Liver (tissue), 9 donors: ENCODE measurements around the gene SPTBN1. TPM values are rescaled to one million over a fixed set of nuclear protein-coding genes. Genes with fewer than 3 reads are reported as not detected.

Experiments used
- DNase-seq: peaks from one replicate; pipeline ENCODE4 v3.0.0-alpha.2; 2017; ENCODE audit warnings: low spot score
- H3K27ac ChIP-seq, 2 donors: one replicate each; pipeline ENCODE4 v1.7.0; 2013; ENCODE audit warnings: inconsistent platforms in 2 of 2, low read length in 2 of 2, control low read depth in 1 of 2, low read depth in 1 of 2, mild to moderate bottlenecking in 1 of 2
- H3K27me3 ChIP-seq, 4 donors: one replicate each; pipeline versions ENCODE4 v1.6.1 to v1.7.0; 2013; ENCODE audit warnings: low read length in 3 of 4, inconsistent platforms in 1 of 4, mild to moderate bottlenecking in 1 of 4, moderate library complexity in 1 of 4; ENCODE audit not compliant: control insufficient read depth in 4 of 4, insufficient read depth in 4 of 4
- H3K36me3 ChIP-seq, 4 donors: one replicate each; pipeline versions ENCODE4 v1.6.1 to v1.7.0; 2013; ENCODE audit warnings: low read length in 3 of 4, mild to moderate bottlenecking in 3 of 4, low read depth in 1 of 4, moderate library complexity in 1 of 4; ENCODE audit not compliant: control insufficient read depth in 4 of 4, insufficient read depth in 3 of 4
- H3K4me1 ChIP-seq, 4 donors: one replicate each; pipeline versions ENCODE4 v1.6.1 to v1.7.0; 2013; ENCODE audit warnings: low read length in 3 of 4, mild to moderate bottlenecking in 3 of 4, moderate library complexity in 1 of 4; ENCODE audit not compliant: control insufficient read depth in 4 of 4, insufficient read depth in 4 of 4
- H3K4me3 ChIP-seq, 3 donors: one replicate each; pipeline versions ENCODE4 v1.6.1 to v1.7.0; 2013; ENCODE audit warnings: low read length in 3 of 3, control low read depth in 1 of 3, low read depth in 1 of 3, mild to moderate bottlenecking in 1 of 3
- H3K9ac ChIP-seq, 2 donors: one replicate each; pipeline ENCODE4 v1.7.0; 2013; ENCODE audit warnings: low read length in 2 of 2, mild to moderate bottlenecking in 2 of 2, moderate library complexity in 2 of 2, control low read depth in 1 of 2, low read depth in 1 of 2
- H3K9me3 ChIP-seq, 4 donors: one replicate each; pipeline versions ENCODE4 v1.6.1 to v1.7.0; 2013; ENCODE audit warnings: low read length in 3 of 4; ENCODE audit not compliant: control insufficient read depth in 4 of 4
- CTCF ChIP-seq: fragments of 150-350 bp; IDR thresholded peaks from 2 replicates; pipeline ENCODE4 v1.5.1; 2017; ENCODE audit warnings: improper control_type of control experiment, low read depth, low read length; ENCODE audit not compliant: missing input control
- EGR1 ChIP-seq, 2 donors: IDR thresholded peaks; 2 replicates each; pipeline ENCODE4 v1.6.1; 2016 to 2018; ENCODE audit warnings: antibody characterized with exemption in 2 of 2, low read depth in 2 of 2
- FOXA1 ChIP-seq: IDR thresholded peaks from 2 replicates; pipeline ENCODE4 v1.6.1; 2016; ENCODE audit warnings: antibody characterized with exemption
- FOXA2 ChIP-seq: IDR thresholded peaks from 2 replicates; pipeline ENCODE4 v1.6.1; 2016; ENCODE audit warnings: antibody characterized with exemption
- GABPA ChIP-seq, 2 donors: IDR thresholded peaks in 1 of 2; conservative IDR thresholded peaks in 1 of 2; 2 replicates each; pipeline ENCODE4 v1.6.1; 2016; ENCODE audit warnings: antibody characterized with exemption in 2 of 2, mild to moderate bottlenecking in 1 of 2, moderate library complexity in 1 of 2
- HNF4A ChIP-seq, 2 donors: conservative IDR thresholded peaks; 2 replicates each; pipeline ENCODE4 v1.6.1; 2016; ENCODE audit warnings: antibody characterized with exemption in 2 of 2, mild to moderate bottlenecking in 2 of 2
- HNF4G ChIP-seq: IDR thresholded peaks from 2 replicates; pipeline ENCODE4 v1.6.1; 2016; ENCODE audit warnings: antibody characterized with exemption
- MAX ChIP-seq: IDR thresholded peaks from 2 replicates; pipeline ENCODE4 v1.6.1; 2016; ENCODE audit warnings: antibody characterized with exemption
- NR2F2 ChIP-seq: IDR thresholded peaks from 2 replicates; pipeline ENCODE4 v1.6.1; 2016; ENCODE audit warnings: antibody characterized with exemption
- REST ChIP-seq: IDR thresholded peaks from 2 replicates; pipeline ENCODE4 v1.6.1; 2016; ENCODE audit warnings: antibody characterized with exemption, mild to moderate bottlenecking
- RXRA ChIP-seq, 2 donors: IDR thresholded peaks; 2 replicates each; pipeline ENCODE4 v1.6.1; 2017 to 2018; ENCODE audit warnings: antibody characterized with exemption in 2 of 2, mild to moderate bottlenecking in 1 of 2
- SP1 ChIP-seq: IDR thresholded peaks from 2 replicates; pipeline ENCODE4 v1.6.1; 2018; ENCODE audit warnings: antibody characterized with exemption, mild to moderate bottlenecking
- TAF1 ChIP-seq: conservative IDR thresholded peaks from 2 replicates; pipeline ENCODE4 v1.6.1; 2016; ENCODE audit warnings: antibody characterized with exemption, mild to moderate bottlenecking
- YY1 ChIP-seq: IDR thresholded peaks from 2 replicates; pipeline ENCODE4 v1.6.1; 2016; ENCODE audit warnings: antibody characterized with exemption, mild to moderate bottlenecking
- ZBTB33 ChIP-seq: IDR thresholded peaks from 2 replicates; pipeline ENCODE4 v1.6.1; 2016; ENCODE audit warnings: antibody characterized with exemption
- WGBS: extraction: QIAGEN DNeasy Blood & Tissue Kit; methylation state at CpG from one replicate; pipeline ENCODE4 v1.1.7; 2013; 5-methylcytosine and 5-hydroxymethylcytosine counted together
- polyA plus RNA-seq, 2 donors: library from polyadenylated mRNA; stranded (reverse) in 1 of 2; unstranded in 1 of 2; fragments of 200-250 nt in 1 of 2; fragments of >200 nt in 1 of 2; fragmentation: Nextera tagmentation in 1 of 2; extraction: Ambion mirVana in 1 of 2; gene quantifications; one replicate each; pipeline versions ENCODE4 v1.2.1 to v1.2.3, GENCODE V29; 2013 to 2015
- total RNA-seq, 2 donors: library from RNA; depleted of rRNA; stranded (reverse); fragments of >200 nt; gene quantifications; one replicate each; pipeline ENCODE4 v1.2.3, GENCODE V29; 2014
- donor health status: healthy.
- donor health status: healthy.
- donor health status: healthy.
- donor health status: healthy.
- donor health status: healthy.

Gene SPTBN1
- total and polyA plus RNA-seq, 4 donors = 44.8 to 191 (median 75.9) TPM

- no peak overlapping the region for H3K27ac ChIP-seq
- H3K4me3 ChIP-seq = no peak overlapping the region
- TF ChIP-seq SP1 = no peak
- TF ChIP-seq CTCF = no peak
- no peak for TF ChIP-seq FOXA1
- H3K9ac ChIP-seq = no peak overlapping the region
- H3K4me1 ChIP-seq = peaks cover 0 to 12% (median 6%) of the 10 kb centered on the region in 4 donors
- no peaks in the 10 kb centered on the region for H3K9me3 ChIP-seq
- 95% methylated on average over 6 of the region's 6 CpGs for WGBS
- no peak for DNase-seq
- no peaks in the 10 kb centered on the region for H3K27me3 ChIP-seq
- no peaks in the 10 kb centered on the region for H3K36me3 ChIP-seq
Observed at GRCh38 chr2:54712516-54712915, 256.4 kb downstream of the SPTBN1 start.

- H3K9ac ChIP-seq = no peak overlapping the region
- no peaks in the 10 kb centered on the region for H3K9me3 ChIP-seq
- H3K36me3 ChIP-seq = no peaks in the 10 kb centered on the region
- no peak for DNase-seq
- WGBS = 59% methylated on average over 4 of the region's 4 CpGs
- TF ChIP-seq HNF4G (no peak), ZBTB33 (no peak), REST (no peak), HNF4A (conservative IDR thresholded peaks at IDR 0.05) (no peak), NR2F2 (no peak), GABPA (IDR thresholded peaks at IDR 0.05 in 1 of 2, conservative IDR thresholded peaks at IDR 0.05 in 1 of 2) (no peak), MAX (no peak), TAF1 (no peak)
- no peak overlapping the region for H3K27ac ChIP-seq
- H3K4me1 ChIP-seq = no peaks in the 10 kb centered on the region
- no peak overlapping the region for H3K4me3 ChIP-seq
- H3K27me3 ChIP-seq = no peaks in the 10 kb centered on the region
Observed at GRCh38 chr2:54714996-54715395, 258.9 kb downstream of the SPTBN1 start.

GRCh38 chr2:54716375-54716774 lies 260.2 kb downstream of the SPTBN1 start:
- Histone ChIP-seq H3K9me3 (no peaks in the 10 kb centered on the region), H3K4me3 (no peak overlapping the region), H3K4me1 (no peaks in the 10 kb centered on the region), H3K27me3 (no peaks in the 10 kb centered on the region), H3K27ac (no peak overlapping the region), H3K36me3 (no peaks in the 10 kb centered on the region), H3K9ac (no peak overlapping the region)
- no peak for DNase-seq
- TF ChIP-seq MAX = no peak
- no peak for TF ChIP-seq REST
- no peak for TF ChIP-seq TAF1
- no peak for TF ChIP-seq EGR1 (IDR thresholded peaks at IDR 0.05; ENCODE audit: low read depth in 2 of 2)
- TF ChIP-seq NR2F2 = no peak
- TF ChIP-seq RXRA (IDR thresholded peaks at IDR 0.05) = no peak
- TF ChIP-seq YY1 = no peak
- TF ChIP-seq FOXA2 = no peak
